Stimulated activated memory B cell treated with anti-CD40 and anti-IgM and Interleukin-4, amounts not matched to agents 10 μg/mL and 1 μg/mL and 100 μg/mL, for 72 hours (primary cell): ENCODE measurements around the gene RFPL1.

Experiments used
- ATAC-seq: fragments of 150-1000 bp; cut with Tn5 transposase; 2 replicates; pipeline ENCODE4 v1.10.0; 2021
- H3K27ac Mint-ChIP-seq: one replicate; pipeline ENCODE4 v1.8.0; 2022; ENCODE audit warnings: mild to moderate bottlenecking, mixed read lengths
- H3K27me3 Mint-ChIP-seq: one replicate; pipeline ENCODE4 v1.8.0; 2022; ENCODE audit warnings: mixed read lengths
- H3K36me3 Mint-ChIP-seq: one replicate; pipeline ENCODE4 v1.8.0; 2022; ENCODE audit warnings: mixed read lengths
- H3K4me1 Mint-ChIP-seq: one replicate; pipeline ENCODE4 v1.8.0; 2022; ENCODE audit warnings: mixed read lengths
- H3K4me3 Mint-ChIP-seq: one replicate; pipeline ENCODE4 v1.8.0; 2022; ENCODE audit warnings: mild to moderate bottlenecking, moderate library complexity, mixed read lengths
- H3K9me3 Mint-ChIP-seq: one replicate; pipeline ENCODE4 v1.8.0; 2022; ENCODE audit warnings: mixed read lengths

RFPL1 gene

DNA sequence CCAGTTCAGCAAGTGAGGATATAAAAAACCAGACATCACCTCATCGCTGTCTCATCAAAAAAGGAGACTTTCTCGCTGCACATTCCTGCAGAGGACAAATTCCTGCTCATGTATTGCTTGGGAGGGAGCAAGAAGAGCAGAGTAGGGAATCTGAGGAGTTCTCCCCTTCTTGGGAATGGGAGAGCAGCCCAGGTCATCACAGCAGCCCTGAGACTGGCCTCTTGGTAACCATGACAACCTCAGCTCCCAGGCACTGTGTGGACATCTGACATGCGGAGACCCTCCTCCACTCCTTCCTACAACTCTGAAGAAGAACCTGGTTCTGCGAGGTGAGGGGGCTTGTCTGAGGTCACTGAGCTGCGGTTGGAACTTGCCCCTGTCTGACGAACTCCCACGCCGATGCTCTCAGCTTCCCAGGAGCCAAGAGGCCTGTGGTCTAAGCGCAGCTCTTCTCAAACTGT is 17.9 kb downstream of the RFPL1 start:
- Mint-ChIP-seq H3K4me3 (no peak overlapping the region), H3K9me3 (no peaks in the 10 kb centered on the region), H3K36me3 (no peaks in the 10 kb centered on the region), H3K27ac (no peak overlapping the region), H3K4me1 (peaks cover 13% of the 10 kb centered on the region), H3K27me3 (no peaks in the 10 kb centered on the region)
- no peak for ATAC-seq

DNA sequence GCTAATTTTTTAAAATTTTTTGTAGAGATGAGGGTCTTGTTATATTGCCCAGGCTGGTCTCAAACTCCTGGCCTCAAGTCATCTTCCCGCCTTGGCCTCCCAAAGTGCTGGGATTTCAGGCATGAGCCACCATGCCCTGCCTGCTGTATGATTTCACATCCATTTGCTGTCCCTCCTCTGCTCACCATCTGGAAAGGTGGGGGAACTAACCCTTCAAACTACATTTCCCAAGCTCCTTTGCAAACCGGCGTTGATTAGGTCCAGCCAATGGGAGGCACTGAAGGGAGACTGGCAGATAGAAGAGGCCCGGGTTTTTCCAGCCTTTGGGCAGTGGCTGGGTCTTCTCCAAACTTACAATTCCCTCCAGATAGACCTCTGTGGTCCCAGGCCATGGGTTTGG is 19.3 kb downstream of the RFPL1 start:
- H3K4me3 Mint-ChIP-seq: no peak overlapping the region
- peak; percentile 85 for ATAC-seq
- H3K27me3 Mint-ChIP-seq: no peaks in the 10 kb centered on the region
- no peaks in the 10 kb centered on the region for H3K36me3 Mint-ChIP-seq
- peaks cover 6% of the 10 kb centered on the region for H3K4me1 Mint-ChIP-seq
- H3K9me3 Mint-ChIP-seq: no peaks in the 10 kb centered on the region
- no peak overlapping the region for H3K27ac Mint-ChIP-seq

DNA sequence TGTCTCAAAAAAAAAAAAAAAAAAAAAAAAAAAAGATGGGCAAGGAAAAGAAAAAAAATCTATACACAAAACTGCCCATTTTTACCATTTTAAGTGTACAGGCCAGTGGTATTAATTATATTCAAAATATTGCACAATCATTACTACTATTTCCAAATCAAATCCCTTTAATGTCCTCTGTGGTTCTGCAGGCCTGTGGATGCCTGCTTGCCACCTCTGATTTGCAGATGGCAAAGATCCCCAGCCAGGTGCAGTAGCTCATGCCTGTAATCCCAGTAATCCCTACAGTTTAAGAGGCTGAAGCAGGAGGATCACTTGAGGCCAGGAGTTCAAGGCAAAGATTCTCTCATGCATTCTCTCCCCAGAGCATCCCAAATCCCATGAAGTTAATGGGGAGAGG is 20.2 kb downstream of the RFPL1 start:
- Mint-ChIP-seq H3K9me3 (no peaks in the 10 kb centered on the region), H3K4me1 (peaks cover 6% of the 10 kb centered on the region), H3K27ac (no peak overlapping the region), H3K4me3 (no peak overlapping the region), H3K27me3 (no peaks in the 10 kb centered on the region), H3K36me3 (no peaks in the 10 kb centered on the region)
- no peak for ATAC-seq

DNA sequence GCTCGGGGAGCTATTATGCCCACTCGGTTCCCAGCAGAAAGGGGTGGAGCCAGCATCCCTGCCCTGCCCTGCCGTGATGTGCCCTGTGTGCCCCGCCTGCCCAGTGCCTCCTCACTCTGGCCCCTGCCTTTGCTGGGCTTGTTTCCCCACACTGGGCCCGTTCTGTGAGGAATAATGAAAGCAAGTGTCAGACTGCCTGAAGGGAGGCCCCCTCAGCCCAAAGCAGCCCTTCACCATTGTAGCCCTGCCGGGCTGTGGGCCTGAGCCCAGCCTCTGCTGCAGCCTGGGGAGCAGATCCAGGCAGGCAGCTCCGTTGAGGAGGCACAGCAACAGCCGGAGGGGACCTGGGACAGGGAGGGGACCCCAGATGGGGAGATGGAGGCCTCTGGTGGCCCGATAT is 21.4 kb downstream of the RFPL1 start:
- H3K36me3 Mint-ChIP-seq: no peaks in the 10 kb centered on the region
- no peaks in the 10 kb centered on the region for H3K27me3 Mint-ChIP-seq
- H3K4me1 Mint-ChIP-seq: peaks cover 6% of the 10 kb centered on the region
- H3K27ac Mint-ChIP-seq: no peak overlapping the region
- H3K4me3 Mint-ChIP-seq: no peak overlapping the region
- no peaks in the 10 kb centered on the region for H3K9me3 Mint-ChIP-seq
- ATAC-seq: no peak

DNA sequence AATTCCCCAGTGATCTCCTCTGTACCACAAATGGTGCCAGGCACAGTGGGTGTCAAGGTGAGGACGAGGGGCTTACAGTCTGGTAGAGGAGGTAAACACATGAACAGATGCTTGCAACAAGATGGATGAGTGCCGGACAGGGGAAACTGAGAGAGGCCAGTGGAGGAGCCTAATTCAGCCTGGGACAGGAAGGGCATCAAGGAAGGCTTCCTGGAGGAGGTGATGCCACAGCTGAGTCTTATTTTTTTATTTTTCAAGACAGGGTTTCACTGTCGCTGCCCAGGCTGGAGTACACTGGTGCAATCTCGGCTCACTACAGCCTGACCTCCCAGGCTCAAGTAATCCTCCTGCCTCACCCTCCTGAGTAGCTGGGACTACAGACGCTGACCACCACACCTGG is 22.9 kb downstream of the RFPL1 start:
- Mint-ChIP-seq H3K27ac (peak overlapping the region; percentile 68), H3K9me3 (no peaks in the 10 kb centered on the region), H3K4me3 (no peak overlapping the region), H3K36me3 (no peaks in the 10 kb centered on the region), H3K27me3 (no peaks in the 10 kb centered on the region), H3K4me1 (peaks cover 6% of the 10 kb centered on the region)
- no peak for ATAC-seq

DNA sequence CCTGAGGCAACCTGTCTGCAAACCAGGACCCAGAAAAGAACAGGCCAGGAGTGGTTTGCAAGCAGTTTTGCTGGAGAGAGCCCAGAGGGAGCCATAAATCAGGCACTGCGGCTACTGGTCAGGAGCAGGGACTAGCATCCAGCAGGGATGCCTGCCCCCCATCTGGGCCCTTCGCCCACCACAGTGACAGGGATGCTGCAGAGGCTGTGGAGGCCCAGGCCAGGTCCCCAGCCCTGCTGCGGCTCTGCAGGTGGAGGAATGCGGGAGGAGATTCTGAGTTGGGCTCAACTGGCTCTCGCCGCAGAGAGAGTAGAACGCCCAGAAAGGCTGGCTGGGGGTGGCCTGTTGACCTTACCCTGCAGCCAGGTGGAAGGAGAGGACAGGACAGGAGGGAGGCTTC is 25.2 kb downstream of the RFPL1 start:
- ATAC-seq: no peak
- Mint-ChIP-seq H3K27ac (no peak overlapping the region), H3K4me1 (no peaks in the 10 kb centered on the region)

DNA sequence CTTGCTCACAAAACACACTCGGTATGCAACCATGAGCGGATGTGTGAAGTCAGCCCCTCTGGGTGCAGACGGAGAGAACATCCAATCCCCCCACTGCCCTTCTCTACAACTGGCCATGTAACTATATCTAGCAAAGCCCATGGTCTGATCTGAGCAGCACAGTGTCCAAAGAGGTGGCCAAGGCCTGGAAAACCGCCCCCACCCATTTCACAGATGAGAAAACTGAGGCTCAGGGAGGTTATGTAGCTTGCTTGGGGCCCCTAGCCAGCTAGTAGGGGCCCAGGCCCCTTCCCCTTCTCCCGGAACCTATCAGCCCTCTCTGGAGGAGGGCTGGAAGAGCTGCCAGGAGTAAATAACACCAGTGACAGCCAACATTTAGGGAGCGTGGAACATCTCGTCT is 26.2 kb downstream of the RFPL1 start:
- peaks cover 22% of the 10 kb centered on the region for H3K27me3 Mint-ChIP-seq
- H3K9me3 Mint-ChIP-seq: no peaks in the 10 kb centered on the region
- no peak overlapping the region for H3K27ac Mint-ChIP-seq
- no peaks in the 10 kb centered on the region for H3K4me1 Mint-ChIP-seq
- H3K4me3 Mint-ChIP-seq: no peak overlapping the region
- no peak for ATAC-seq
- H3K36me3 Mint-ChIP-seq: no peaks in the 10 kb centered on the region

More for the DNA sequence above, 25.2 kb downstream of the RFPL1 start:
- no peak overlapping the region for H3K4me3 Mint-ChIP-seq
- no peaks in the 10 kb centered on the region for H3K9me3 Mint-ChIP-seq
- peaks cover 14% of the 10 kb centered on the region for H3K27me3 Mint-ChIP-seq
- no peaks in the 10 kb centered on the region for H3K36me3 Mint-ChIP-seq

DNA sequence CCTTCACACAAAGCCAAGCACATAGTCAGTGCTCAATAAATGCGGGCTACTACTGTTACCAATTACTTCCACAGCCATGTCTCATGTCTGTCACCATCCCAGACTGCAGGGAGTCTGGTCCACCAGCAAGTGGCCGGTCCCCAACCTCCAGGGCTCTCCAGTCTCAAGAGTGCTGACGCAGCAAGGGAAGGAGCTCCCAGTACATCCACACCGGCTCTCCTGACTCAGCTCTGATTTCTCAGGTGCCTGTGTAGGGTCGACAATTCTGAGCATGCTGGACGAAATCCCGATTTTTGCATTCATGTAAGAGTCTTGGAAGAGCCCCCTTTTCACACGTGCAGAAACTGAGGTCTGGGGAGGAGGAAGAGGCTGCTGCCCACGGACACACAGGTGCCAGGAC is 31.4 kb downstream of the RFPL1 start:
- H3K9me3 Mint-ChIP-seq: no peaks in the 10 kb centered on the region
- ATAC-seq: no peak
- H3K36me3 Mint-ChIP-seq: no peaks in the 10 kb centered on the region
- no peak overlapping the region for H3K4me3 Mint-ChIP-seq
- H3K4me1 Mint-ChIP-seq: peaks cover 17% of the 10 kb centered on the region
- H3K27me3 Mint-ChIP-seq: peaks cover 63% of the 10 kb centered on the region
- H3K27ac Mint-ChIP-seq: no peak overlapping the region

DNA sequence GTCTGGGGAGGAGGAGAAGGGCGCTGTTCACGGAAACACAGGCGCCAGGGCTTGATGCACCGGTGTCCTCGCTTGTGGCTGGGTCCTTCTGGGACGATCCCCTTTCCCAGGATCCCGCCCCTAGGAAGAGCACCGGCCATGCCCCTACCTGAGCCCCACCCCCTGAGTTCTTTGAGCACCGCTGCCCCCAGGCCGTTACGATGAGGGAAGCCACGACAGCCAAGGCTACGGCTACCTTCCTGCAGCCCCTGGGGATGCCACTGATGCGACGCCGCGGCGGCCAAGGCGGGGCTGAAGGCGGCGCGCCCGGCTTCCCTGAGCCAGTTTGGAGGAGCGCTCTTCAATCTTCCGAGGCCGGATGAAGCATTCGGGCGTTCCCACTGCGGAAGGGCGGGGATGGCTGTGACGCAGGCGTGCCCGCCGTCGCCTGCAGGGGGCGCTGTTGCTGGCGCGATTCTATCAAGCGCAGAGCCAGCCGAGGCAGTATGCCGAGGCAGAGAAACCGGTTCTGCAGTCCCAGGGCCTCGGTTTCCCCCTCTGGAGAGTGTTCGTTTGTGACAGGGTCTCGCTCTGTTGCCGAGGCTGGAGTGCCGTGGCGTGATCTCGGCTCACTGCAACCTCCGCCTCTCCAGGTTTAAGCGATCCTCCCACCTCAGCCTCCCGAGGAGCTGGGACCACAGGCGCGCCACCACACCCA is 31.9 kb downstream of the RFPL1 start:
- Mint-ChIP-seq H3K9me3 (no peaks in the 10 kb centered on the region), H3K4me3 (peak overlapping the region; percentile 30), H3K36me3 (no peaks in the 10 kb centered on the region), H3K4me1 (peaks cover 19% of the 10 kb centered on the region), H3K27ac (no peak overlapping the region), H3K27me3 (peaks cover 63% of the 10 kb centered on the region)
- peak; percentile 74 for ATAC-seq

DNA sequence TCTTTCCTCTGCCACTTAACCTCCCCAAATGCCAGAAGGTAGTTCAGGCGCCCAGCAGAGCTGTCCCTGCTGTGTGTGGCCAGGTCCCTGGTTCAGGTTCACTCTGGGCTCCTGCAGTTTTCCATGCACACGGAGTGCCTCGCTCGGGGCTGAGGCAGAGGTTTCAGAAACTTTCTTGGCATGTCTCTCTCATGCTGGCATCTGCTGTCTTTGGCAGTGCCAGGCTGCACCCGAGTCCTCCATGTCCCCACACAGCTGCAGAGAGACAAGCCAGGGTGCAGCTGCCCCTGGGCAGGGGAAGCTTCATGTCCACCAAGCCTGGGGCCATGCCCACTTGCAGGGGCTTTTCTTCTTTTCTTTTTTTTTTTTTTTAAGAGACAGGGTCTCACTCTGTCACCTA is 34.6 kb downstream of the RFPL1 start:
- Mint-ChIP-seq H3K36me3 (no peaks in the 10 kb centered on the region), H3K4me3 (no peak overlapping the region), H3K4me1 (peaks cover 43% of the 10 kb centered on the region), H3K27ac (no peak overlapping the region), H3K9me3 (no peaks in the 10 kb centered on the region), H3K27me3 (peaks cover 56% of the 10 kb centered on the region)
- no peak for ATAC-seq

DNA sequence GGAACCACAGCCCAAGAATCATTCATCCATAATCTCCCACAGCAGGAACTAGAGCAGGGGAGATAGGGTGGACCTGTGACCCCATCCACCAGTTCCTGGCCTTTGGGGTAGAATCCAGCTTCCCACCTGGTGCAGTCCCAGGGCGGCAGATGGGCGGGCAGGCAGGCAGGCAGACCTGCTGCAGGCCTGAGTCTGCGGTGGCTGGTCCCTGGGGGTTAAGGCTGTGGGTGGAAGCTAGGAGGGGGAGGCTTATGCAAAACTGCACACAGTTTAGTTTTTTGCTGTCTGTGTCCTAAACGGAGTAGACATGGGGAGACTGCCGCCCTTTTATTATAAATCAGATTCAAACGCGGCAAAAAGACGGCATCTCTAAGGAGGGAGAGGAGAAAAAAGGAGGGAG is 37.2 kb downstream of the RFPL1 start:
- Mint-ChIP-seq H3K27ac (peak overlapping the region; percentile 17), H3K36me3 (no peaks in the 10 kb centered on the region), H3K27me3 (peaks cover 56% of the 10 kb centered on the region), H3K4me1 (peaks cover 54% of the 10 kb centered on the region), H3K4me3 (peak overlapping the region; percentile 66), H3K9me3 (no peaks in the 10 kb centered on the region)
- peak; percentile 96 for ATAC-seq

DNA sequence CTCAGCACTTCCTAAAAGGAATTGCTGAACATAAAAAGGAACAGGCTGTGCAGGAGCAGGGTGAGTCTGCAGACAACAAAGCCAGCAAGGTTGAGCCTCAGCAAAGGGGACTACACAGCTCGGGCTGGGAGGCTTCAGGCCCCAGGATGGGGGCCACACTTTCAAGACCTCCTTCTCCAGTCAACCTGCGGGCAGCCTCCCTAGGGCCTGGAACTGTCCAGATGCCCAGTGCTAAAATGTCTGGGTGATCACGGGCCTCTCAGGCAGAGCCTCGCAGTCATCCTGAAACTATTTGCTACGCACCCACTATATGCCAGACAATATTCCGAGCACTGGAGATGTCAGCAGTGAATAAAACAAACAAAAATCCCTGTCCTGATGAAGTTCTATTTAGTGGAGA is 37.7 kb downstream of the RFPL1 start:
- Mint-ChIP-seq H3K27ac (peak overlapping the region; percentile 17), H3K4me3 (peak overlapping the region; percentile 66), H3K27me3 (peaks cover 53% of the 10 kb centered on the region), H3K36me3 (no peaks in the 10 kb centered on the region), H3K9me3 (no peaks in the 10 kb centered on the region), H3K4me1 (peaks cover 55% of the 10 kb centered on the region)
- ATAC-seq: peak; percentile 55

DNA sequence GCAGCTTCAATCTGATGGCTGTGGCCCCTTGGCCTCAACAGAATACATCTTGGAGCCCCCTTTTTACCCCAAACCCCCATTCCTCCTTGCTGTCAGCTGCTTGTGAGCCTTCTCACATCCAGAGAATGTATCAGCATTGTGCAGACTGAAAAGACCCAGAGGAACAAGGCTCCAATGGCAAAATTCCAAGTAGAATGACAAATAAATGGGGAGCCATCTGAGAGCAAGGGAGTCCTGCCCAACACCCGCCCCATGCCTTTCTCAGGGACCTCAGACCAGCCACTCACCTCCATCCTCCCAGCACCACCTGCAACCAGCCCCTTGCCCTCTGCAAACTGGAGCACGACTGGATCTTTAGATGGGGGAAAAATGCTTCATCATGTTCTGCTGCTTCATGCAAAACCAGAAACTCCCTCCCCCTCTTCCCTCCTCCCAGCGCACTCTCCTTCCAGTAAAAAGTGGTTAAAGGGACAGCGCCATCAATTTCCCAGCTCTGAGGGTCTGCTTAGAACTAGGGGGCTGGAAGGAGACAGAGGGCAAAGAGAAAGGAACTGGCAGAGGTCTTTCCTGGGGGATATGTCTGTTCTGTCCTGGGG is 39.4 kb downstream of the RFPL1 start:
- ATAC-seq: no peak
- Mint-ChIP-seq H3K4me1 (peaks cover 60% of the 10 kb centered on the region), H3K9me3 (no peaks in the 10 kb centered on the region), H3K4me3 (no peak overlapping the region), H3K27me3 (peaks cover 61% of the 10 kb centered on the region), H3K27ac (no peak overlapping the region), H3K36me3 (no peaks in the 10 kb centered on the region)

DNA sequence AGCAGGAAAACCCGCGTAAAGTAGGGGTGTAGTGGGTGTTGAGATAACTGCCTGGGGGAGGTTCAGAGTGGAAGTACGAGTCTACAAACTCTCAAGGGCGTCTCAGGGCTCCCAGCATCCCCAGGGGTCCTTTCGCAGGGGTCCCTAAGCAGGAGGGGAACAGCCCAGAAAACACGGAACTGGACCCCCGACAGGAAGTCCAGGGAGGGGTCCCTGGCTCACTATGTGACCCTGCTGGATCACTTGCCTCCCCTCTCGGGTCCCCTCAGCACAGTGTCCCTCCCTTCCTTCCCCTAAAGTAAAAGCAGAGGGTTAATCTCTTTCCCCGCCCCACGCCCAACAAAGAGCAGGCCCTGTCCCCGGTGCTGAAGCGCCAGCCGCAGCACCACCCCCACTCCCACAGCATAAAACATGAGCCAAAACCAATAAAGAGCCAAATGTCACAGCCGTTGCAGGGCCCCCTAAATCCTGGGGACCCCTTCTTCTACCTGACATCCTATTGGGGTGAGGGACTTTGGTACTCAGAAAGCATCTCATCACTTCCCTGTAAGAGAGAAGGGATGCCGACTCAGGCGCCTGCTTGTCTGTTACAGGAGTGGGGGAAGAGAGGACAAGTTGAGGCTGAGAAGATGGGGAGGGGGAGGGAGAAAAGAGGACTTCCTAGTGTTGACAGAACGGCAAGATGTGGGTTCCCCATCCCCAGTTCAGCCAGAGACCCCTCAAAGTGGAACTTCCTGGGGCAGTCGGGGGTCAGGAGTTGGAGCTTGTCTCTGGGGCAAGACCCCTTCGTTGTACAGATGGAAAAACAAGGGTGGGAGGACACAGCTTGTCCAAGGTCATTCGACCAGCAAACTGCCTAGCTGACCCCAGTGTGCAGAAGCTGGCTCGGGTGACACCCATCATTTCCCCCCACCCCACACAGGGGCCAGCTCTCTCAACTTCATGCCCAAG is 40.2 kb downstream of the RFPL1 start:
- Mint-ChIP-seq H3K4me3 (no peak overlapping the region), H3K27ac (no peak overlapping the region), H3K4me1 (peaks cover 53% of the 10 kb centered on the region), H3K36me3 (no peaks in the 10 kb centered on the region), H3K27me3 (peaks cover 61% of the 10 kb centered on the region), H3K9me3 (no peaks in the 10 kb centered on the region)
- no peak for ATAC-seq

DNA sequence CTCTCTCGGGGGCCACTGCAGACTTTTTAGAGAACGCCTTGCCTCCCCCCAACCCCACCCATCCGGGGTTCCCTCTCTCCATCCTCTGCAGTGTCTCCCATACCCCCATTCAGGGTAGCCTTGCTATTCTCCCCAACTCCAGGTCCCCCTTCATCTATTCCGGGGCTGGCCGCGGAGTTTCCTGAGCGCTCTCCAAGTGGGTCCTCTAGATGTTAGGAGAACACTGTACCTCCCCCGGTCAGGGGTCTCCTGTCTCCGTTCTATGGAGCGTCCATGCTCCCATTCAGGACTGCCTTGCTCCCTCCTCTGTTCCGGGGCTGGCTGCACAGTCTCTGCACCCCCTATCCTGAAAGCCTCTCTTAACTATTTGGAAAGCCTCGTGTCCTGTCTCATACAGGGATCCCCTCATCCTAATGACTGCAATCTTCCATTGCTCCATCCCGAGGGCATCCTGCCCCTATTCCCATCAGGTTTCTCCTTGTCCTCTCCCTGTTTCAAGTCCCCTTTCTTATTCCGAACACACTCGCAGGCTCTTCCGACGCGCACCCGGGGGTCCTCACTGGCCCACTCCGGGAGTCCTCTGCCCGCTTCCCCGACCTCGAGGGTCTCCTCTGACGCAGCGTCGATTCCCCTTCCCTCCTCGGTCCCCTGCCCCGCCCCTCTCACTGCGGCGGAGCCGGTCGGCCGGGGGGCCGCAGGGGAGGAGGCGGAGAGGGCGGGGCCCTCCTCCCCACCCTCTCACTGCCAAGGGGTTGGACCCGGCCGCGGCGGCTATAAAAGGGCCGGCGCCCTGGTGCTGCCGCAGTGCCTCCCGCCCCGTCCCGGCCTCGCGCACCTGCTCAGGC is 41.3 kb downstream of the RFPL1 start, which contains the start of gene NEFH:
TSS of gene NEFH (plus strand) at position 802 of the 845 bp plus-strand sequence. CDS start 45 bp downstream, outside the sequence.
- peaks cover 53% of the 10 kb centered on the region for H3K4me1 Mint-ChIP-seq
- H3K27me3 Mint-ChIP-seq: peaks cover 53% of the 10 kb centered on the region
- no peaks in the 10 kb centered on the region for H3K9me3 Mint-ChIP-seq
- no peak for ATAC-seq
- H3K36me3 Mint-ChIP-seq: no peaks in the 10 kb centered on the region
- H3K4me3 Mint-ChIP-seq: peak within 1 kb of the TSS; percentile 27
- no peak within 1 kb of the TSS for H3K27ac Mint-ChIP-seq
